PC-3 (cell line): ENCODE measurements around the gene TKT.

Experiments
- CTCF ChIP-seq: fragments of 300-600 bp; sonication (generic); conservative IDR thresholded peaks from 2 replicates; pipeline ENCODE4 v1.5.1; 2017; ENCODE audit warnings: antibody characterized with exemption, low read depth, mild to moderate bottlenecking, low read length
- EZH2 ChIP-seq: fragments of 300-600 bp; sonication (generic); IDR thresholded peaks from one replicate; pipeline ENCODE4 v1.6.1; 2017; ENCODE audit warnings: antibody characterized with exemption, mild to moderate bottlenecking, low read length; ENCODE audit not compliant: unreplicated experiment

GRCh38 chr3:53192608-53193007 is 63.2 kb downstream of the TKT start:
- TF ChIP-seq CTCF (no peak), EZH2 (no peak)
